AG04449 (cell line): ENCODE data around the gene BCKDHB.
A peak's percentile ranks its signal among the peaks of the same experiment; 100 is the strongest.

ENCODE experiments used
- CTCF ChIA-PET: fragments of 350-600 bp; formaldehyde crosslinking; extraction: SDS; loops from one replicate; lab custom pipeline; 2021; ENCODE audit warnings: antibody characterized with exemption; lab: Yijun Ruan, JAX
- POLR2A ChIA-PET: fragments of 400-600, 350-600 bp; formaldehyde crosslinking; extraction: SDS; loops from one replicate; lab custom pipeline; 2020; ENCODE audit warnings: antibody characterized with exemption, inconsistent platforms; lab: Yijun Ruan, JAX
- DNase-seq: peaks from one replicate; pipeline ENCODE4 v3.0.0-alpha.2; 2010; ENCODE audit warnings: low read depth, low spot score
- H3K4me3 ChIP-seq: 2 replicates; pipeline ENCODE4 v1.5.1; 2011; ENCODE audit warnings: low read depth, mild to moderate bottlenecking, control low read depth, low read length
- TF ChIP-seq, protein P1 (sequence below): IDR thresholded peaks from one replicate; pipeline ENCODE4 v1.5.1; 2011; ENCODE audit warnings: mild to moderate bottlenecking, moderate library complexity, low read length, control low read depth, inconsistent platforms; ENCODE audit not compliant: insufficient read depth; ENCODE audit errors: missing control alignments

BCKDHB gene

DNA sequence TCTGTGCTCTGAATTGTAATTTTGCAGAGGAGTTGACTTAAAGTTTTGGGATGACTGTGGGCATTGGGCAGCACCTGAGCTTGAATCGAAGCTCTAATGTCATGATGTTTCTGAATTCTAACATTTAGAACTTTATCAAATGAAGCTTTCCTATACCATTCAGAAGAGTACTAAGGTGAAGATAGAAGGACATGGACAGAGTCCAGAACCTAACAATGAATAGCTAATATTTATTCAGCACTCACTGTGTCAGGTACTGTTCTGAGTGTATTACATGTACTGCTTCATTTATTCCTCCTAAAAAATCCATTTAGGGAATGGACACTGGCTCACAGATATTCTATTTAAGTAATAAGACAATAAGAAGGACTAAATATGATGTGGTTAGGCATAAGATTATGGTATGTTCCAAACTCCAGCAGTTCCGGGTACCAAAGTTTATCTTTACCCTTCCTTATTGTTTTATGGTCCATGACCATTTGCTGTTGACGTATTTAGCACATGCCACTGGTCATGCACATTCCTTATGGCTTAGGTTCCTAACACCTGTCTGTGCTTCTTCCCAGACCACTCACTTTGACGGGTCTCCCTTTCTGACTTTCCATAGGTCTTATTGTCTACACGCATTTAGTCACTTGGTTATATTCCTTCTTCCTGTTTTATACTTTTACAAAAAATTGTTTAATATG lies 20.3 kb downstream of the BCKDHB start:
- H3K4me3 ChIP-seq = no peak overlapping the region
- ChIA-PET CTCF (interaction anchor here (1.5 kb wide), 1 partner anchor 88 kb away, joined by 3 read pairs; no protein-coding TSS in a partner anchor), POLR2A (no interaction called here)
- TF ChIP-seq, protein P1, sequence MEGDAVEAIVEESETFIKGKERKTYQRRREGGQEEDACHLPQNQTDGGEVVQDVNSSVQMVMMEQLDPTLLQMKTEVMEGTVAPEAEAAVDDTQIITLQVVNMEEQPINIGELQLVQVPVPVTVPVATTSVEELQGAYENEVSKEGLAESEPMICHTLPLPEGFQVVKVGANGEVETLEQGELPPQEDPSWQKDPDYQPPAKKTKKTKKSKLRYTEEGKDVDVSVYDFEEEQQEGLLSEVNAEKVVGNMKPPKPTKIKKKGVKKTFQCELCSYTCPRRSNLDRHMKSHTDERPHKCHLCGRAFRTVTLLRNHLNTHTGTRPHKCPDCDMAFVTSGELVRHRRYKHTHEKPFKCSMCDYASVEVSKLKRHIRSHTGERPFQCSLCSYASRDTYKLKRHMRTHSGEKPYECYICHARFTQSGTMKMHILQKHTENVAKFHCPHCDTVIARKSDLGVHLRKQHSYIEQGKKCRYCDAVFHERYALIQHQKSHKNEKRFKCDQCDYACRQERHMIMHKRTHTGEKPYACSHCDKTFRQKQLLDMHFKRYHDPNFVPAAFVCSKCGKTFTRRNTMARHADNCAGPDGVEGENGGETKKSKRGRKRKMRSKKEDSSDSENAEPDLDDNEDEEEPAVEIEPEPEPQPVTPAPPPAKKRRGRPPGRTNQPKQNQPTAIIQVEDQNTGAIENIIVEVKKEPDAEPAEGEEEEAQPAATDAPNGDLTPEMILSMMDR = no peak
- DNase-seq = no peak

DNA sequence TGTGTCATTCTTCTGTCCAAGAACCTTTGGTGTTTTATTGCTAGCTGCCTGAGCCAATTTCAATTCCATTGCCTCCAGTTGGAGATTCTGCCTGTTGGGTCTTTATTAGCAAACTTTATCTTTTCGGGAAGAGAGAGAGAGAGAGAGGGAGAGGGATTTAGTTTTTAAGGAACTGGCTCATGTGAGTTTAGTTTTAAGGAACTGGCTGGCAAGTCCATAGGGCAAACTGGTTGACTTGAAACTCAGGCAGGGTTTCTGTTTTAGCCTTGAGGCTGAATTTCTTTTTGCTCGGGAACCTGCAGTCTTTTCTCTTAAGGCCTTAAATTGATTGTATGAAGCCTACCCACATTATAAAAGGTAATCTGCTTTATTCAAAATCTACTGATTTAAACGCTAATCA lies 23.0 kb downstream of the BCKDHB start:
- H3K4me3 ChIP-seq = no peak overlapping the region
- CTCF ChIA-PET = no interaction called here
- no peak for DNase-seq
- POLR2A ChIA-PET = no interaction called here
- TF ChIP-seq, protein P1 = no peak

DNA sequence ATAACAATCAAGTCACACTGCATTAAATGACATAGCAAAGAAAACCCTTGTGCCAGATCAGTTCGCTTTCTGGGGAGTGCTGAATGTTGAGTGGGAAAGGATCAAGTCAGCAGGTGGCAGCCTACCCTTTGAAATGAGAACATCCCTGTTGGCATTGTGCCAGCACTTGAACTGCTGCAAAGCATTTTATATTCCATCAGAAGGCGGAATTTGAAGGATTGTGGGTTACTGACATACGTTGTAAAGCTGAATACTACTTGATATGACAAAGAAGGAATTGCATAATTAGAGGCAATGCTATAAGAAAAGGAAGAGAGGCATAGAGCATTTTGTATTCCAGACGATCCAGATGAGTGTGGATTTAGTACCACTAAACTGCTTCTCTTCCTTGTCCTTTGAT lies 26.5 kb downstream of the BCKDHB start:
- CTCF ChIA-PET = interaction anchor here (0.8 to 1.5 kb wide), 8 partner anchors 12 to 1037 kb away, joined by 3 to 6 read pairs (median 3); no protein-coding TSS in a partner anchor
- POLR2A ChIA-PET = no interaction called here
- TF ChIP-seq, protein P1 = peak; percentile 46
- no peak for DNase-seq
- no peak overlapping the region for H3K4me3 ChIP-seq

DNA sequence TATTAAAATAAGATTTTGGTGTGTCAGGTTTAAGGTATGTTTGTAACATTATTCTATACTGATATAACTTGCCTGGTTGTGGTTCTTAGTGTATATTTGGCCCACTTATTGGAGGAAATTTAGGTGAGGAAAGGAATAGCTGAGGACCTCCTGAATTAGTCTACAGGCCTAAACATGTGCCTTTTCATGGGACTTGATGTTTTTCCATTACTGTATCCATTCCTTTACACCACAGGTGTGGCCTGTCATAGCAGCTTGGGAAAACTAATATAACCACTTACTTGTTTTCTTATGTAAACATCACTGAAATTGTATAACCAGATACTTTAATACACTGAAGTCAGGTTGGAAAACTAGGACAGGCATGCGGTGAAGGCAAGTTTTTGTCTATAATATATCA lies 27.6 kb downstream of the BCKDHB start:
- POLR2A ChIA-PET = no interaction called here
- no peak for DNase-seq
- TF ChIP-seq, protein P1 = no peak
- CTCF ChIA-PET = interaction anchor here (0.8 to 1.5 kb wide), 4 partner anchors 10 to 608 kb away, joined by 3 to 6 read pairs (median 4); no protein-coding TSS in a partner anchor
- no peak overlapping the region for H3K4me3 ChIP-seq

DNA sequence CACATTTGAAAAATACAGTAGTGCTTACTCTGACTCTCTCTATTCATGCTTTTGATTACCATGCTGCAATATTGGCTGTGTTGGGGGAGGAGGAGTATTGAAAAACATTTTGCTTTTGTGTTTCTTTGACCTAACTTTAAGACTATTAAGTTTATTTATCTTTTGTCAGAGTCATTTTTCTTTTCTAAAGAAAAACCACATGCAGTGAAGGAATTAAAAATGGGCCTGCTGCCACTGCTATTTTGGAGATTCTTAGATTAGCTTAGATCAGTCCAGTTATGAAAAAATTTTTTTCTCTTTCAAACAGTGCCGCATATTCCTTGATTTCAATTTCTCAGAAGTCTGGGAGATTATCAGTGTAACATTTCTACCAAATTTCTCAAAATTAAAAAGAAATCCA lies 36.1 kb downstream of the BCKDHB start:
- TF ChIP-seq, protein P1 = no peak
- DNase-seq = no peak
- ChIA-PET CTCF (no interaction called here), POLR2A (no interaction called here)
- H3K4me3 ChIP-seq = no peak overlapping the region

DNA sequence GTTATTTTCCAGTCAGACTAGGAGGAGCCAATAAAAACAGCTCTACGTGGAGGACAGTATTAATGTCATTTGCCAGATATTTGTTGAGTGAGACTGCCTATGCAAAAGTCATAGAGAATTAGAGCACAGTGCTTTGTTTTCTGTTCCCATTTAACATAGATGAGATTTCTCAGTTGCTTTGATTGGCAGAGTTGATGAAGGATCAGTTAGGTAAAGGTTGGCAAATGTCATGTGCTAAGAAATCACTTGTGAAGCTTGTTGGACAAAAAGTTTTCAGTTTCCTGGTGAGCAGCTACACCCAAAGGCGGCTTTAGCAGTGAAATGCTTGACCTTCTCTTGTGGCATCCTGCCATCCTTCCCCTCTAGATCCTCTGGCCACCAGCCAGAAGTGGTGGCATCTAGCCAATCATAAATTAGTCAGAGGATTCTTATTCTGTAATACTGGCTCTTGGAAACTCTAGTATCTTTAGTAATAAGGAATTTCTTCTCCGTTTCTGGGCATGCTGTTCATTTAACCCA lies 37.0 kb downstream of the BCKDHB start:
- ChIA-PET POLR2A (no interaction called here), CTCF (no interaction called here)
- TF ChIP-seq, protein P1 = no peak
- peak; percentile 54 for DNase-seq
- H3K4me3 ChIP-seq = no peak overlapping the region
